ENCODE results near the gene NLRC5. TPM values are rescaled to one million over a fixed set of nuclear protein-coding genes. Genes with fewer than 3 reads are reported as not detected.
"Not testable (repeated sequence)": the region's sequence is repeated elsewhere in the genome, so short reads cannot be mapped to it uniquely, and the experiment has no call there.

NLRC5 gene
- total RNA-seq, 1 donor from 2014 or later = 0.26 TPM

DNA sequence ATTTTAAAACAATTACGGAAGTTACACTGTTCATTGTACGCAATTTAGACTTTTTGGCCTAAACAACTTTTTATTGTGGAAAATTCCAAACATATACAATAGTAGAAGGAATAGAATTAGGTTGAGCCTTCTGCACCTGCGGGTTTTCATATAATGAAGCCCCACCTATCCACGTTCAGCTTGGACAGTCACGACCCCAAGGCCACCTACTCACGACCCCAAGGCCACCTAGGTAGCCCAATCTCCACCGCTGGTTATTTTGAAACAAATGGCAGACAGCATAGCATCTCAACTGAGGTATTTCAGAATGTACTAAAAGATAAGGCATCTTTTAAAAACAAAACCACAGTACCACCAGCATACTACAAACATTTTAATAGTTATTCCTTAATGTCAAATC lies 631 bp downstream of the NLRC5 start:
- no peak overlapping the region for H3K27ac Mint-ChIP-seq (ENCODE audit: unreplicated experiment)
- H3K27me3 Mint-ChIP-seq (ENCODE audit: low read depth) = peaks cover 75% of the 10 kb centered on the region

GRCh38 chr16:56990407-56991286 lies 1.3 kb downstream of the NLRC5 start:
- DNase-seq (ENCODE audit: low read depth, low spot score) = no peak
- Mint-ChIP-seq H3K36me3 (ENCODE audit: low read depth) (no peaks in the 10 kb centered on the region), H3K27me3 (ENCODE audit: low read depth) (peaks cover 82% of the 10 kb centered on the region), H3K9me3 (no peaks in the 10 kb centered on the region), H3K27ac (ENCODE audit: unreplicated experiment) (no peak overlapping the region), H3K4me1 (peaks cover 11% of the 10 kb centered on the region), H3K4me3 (peak overlapping the region; percentile 89)
- TF ChIP-seq, protein P1, sequence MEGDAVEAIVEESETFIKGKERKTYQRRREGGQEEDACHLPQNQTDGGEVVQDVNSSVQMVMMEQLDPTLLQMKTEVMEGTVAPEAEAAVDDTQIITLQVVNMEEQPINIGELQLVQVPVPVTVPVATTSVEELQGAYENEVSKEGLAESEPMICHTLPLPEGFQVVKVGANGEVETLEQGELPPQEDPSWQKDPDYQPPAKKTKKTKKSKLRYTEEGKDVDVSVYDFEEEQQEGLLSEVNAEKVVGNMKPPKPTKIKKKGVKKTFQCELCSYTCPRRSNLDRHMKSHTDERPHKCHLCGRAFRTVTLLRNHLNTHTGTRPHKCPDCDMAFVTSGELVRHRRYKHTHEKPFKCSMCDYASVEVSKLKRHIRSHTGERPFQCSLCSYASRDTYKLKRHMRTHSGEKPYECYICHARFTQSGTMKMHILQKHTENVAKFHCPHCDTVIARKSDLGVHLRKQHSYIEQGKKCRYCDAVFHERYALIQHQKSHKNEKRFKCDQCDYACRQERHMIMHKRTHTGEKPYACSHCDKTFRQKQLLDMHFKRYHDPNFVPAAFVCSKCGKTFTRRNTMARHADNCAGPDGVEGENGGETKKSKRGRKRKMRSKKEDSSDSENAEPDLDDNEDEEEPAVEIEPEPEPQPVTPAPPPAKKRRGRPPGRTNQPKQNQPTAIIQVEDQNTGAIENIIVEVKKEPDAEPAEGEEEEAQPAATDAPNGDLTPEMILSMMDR (conservative IDR thresholded peaks at IDR 0.05) = no peak

More for the DNA sequence above, 631 bp downstream of the NLRC5 start:
- TF ChIP-seq, protein P1 (conservative IDR thresholded peaks at IDR 0.05) = no peak
- Mint-ChIP-seq H3K4me1 (peaks cover 11% of the 10 kb centered on the region), H3K36me3 (ENCODE audit: low read depth) (no peaks in the 10 kb centered on the region), H3K9me3 (no peaks in the 10 kb centered on the region), H3K4me3 (peak overlapping the region; percentile 89)
- DNase-seq (ENCODE audit: low read depth, low spot score) = no peak

GRCh38 chr16:56992431-56992830 lies 3.1 kb downstream of the NLRC5 start:
- Mint-ChIP-seq H3K4me1 (peaks cover 11% of the 10 kb centered on the region), H3K27me3 (ENCODE audit: low read depth) (peaks cover 84% of the 10 kb centered on the region)
- H3K36me3 Mint-ChIP-seq (ENCODE audit: low read depth); DNase-seq (ENCODE audit: low read depth, low spot score); H3K4me3 Mint-ChIP-seq; H3K27ac Mint-ChIP-seq (ENCODE audit: unreplicated experiment); H3K9me3 Mint-ChIP-seq: not testable (repeated sequence)

DNA sequence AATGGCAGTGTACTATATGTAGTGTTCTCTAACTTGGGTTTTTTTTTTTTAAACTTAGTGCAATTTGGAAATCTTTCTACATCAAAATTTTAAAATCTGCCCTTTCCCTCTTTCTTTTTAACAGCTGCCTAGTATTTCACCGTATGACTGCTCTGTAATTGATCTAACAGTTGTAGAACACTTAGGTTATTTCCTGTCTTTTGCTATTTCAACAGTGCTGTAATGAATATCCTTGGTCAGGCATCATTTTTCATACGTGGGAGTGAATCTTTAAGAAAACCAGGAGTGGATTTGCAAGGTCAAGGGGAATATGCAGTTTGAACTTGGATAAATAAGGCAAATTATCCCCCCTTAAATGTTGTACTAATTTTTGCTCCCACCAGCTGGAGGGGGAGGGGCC lies 3.8 kb downstream of the NLRC5 start:
- Mint-ChIP-seq H3K9me3 (no peaks in the 10 kb centered on the region), H3K27me3 (ENCODE audit: low read depth) (peaks cover 76% of the 10 kb centered on the region), H3K36me3 (ENCODE audit: low read depth) (no peaks in the 10 kb centered on the region), H3K4me3 (no peak overlapping the region), H3K27ac (ENCODE audit: unreplicated experiment) (no peak overlapping the region), H3K4me1 (peaks cover 11% of the 10 kb centered on the region)
- TF ChIP-seq, protein P1 (conservative IDR thresholded peaks at IDR 0.05) = no peak
- no peak for DNase-seq (ENCODE audit: low read depth, low spot score)

DNA sequence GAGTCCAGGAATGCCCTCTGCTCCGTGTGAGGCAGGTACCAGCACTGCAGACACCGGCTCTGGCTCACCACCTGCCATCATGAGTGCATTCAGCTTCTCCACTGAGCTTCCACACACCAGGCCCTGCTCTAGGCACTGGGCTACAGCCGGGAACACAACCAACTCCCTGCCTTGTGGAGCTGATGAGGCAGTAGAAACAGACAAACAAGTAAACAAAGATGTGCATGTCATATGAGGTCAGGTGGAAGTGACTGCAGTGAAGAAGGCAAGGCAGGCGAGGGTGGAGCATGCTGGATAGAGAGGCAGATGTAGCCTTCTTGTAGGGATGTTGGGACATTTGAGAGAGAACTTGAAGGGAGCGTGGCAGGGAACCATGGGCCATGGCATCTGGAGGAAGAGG lies 5.0 kb downstream of the NLRC5 start:
- H3K9me3 Mint-ChIP-seq = no peaks in the 10 kb centered on the region
- H3K4me3 Mint-ChIP-seq = no peak overlapping the region
- peaks cover 10% of the 10 kb centered on the region for H3K4me1 Mint-ChIP-seq
- peak overlapping the region; percentile 28 for H3K27ac Mint-ChIP-seq (ENCODE audit: unreplicated experiment)
- TF ChIP-seq, protein P1 (conservative IDR thresholded peaks at IDR 0.05) = no peak
- no peaks in the 10 kb centered on the region for H3K36me3 Mint-ChIP-seq (ENCODE audit: low read depth)
- no peak for DNase-seq (ENCODE audit: low read depth, low spot score)
- H3K27me3 Mint-ChIP-seq (ENCODE audit: low read depth) = peaks cover 65% of the 10 kb centered on the region

DNA sequence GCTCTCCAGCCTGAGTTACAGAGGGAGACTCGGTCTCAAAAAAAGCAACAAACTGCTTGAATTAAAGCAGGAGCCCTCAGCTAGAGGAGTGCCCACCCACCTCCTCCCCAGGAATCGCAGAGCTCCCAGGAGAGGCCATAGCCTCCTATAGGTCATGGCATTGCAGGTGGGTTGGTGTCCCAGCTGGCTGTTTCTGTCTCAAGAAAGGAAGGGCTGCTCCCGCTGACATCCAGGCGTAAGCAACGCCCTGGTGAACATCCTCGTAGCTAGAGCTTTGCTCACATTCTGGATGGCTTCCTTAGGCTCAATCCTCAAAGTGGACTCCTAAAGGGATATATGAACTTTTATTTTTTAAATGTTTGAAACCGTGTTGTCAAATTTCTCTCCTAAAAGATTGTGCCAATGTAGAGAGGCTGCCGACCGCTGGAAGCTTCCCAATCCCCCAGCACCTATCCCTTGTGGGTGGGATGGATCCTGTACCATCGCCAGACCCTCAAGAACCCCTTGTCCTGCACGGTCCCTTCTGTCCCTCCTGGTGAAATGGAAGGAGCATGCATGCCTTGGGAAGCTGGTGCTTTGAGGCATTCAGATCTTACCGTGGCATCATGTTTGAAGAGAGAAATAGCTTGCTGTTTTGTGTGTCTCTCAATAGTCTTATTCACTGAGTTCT lies 5.9 kb downstream of the NLRC5 start:
- TF ChIP-seq, protein P1 (conservative IDR thresholded peaks at IDR 0.05) = no peak
- Mint-ChIP-seq H3K4me3 (no peak overlapping the region), H3K36me3 (ENCODE audit: low read depth) (no peaks in the 10 kb centered on the region), H3K4me1 (peaks cover under 1% of the 10 kb centered on the region), H3K27ac (ENCODE audit: unreplicated experiment) (no peak overlapping the region), H3K9me3 (no peaks in the 10 kb centered on the region), H3K27me3 (ENCODE audit: low read depth) (peaks cover 56% of the 10 kb centered on the region)
- no peak for DNase-seq (ENCODE audit: low read depth, low spot score)

Data from neural crest cell (in vitro differentiated cells).